HG03521 (cell line): ENCODE results near the gene NCBP2L.

Source experiments
- ATAC-seq: cut with Tn5 transposase; IDR thresholded peaks from one replicate; pipeline ENCODE4 v1.9.1; 2021; ENCODE audit warnings: mild to moderate bottlenecking, moderate library complexity; ENCODE audit not compliant: unreplicated experiment

Gene NCBP2L

GRCh38 chrX:107752043-107752442 is 25.5 kb upstream of the NCBP2L start:
- no peak for ATAC-seq

GRCh38 chrX:107752714-107753113 is 24.8 kb upstream of the NCBP2L start:
- ATAC-seq, result no peak

- ATAC-seq, result no peak
Measured at GRCh38 chrX:107753187-107753586, 24.3 kb upstream of the NCBP2L start.

- ATAC-seq, result no peak
Measured at GRCh38 chrX:107755721-107756120, 21.8 kb upstream of the NCBP2L start.

GRCh38 chrX:107758231-107758766 is 19.2 kb upstream of the NCBP2L start:
- no peak for ATAC-seq

- ATAC-seq, result no peak
Measured at GRCh38 chrX:107760304-107761077, 17.0 kb upstream of the NCBP2L start.

- ATAC-seq, result no peak
Measured at GRCh38 chrX:107763647-107764046, 13.9 kb upstream of the NCBP2L start.

GRCh38 chrX:107764845-107765608 is 12.5 kb upstream of the NCBP2L start:
- no peak for ATAC-seq

GRCh38 chrX:107766470-107767150 is 10.9 kb upstream of the NCBP2L start:
- ATAC-seq, result no peak

GRCh38 chrX:107768051-107768450 is 9.5 kb upstream of the NCBP2L start:
- ATAC-seq, result no peak

GRCh38 chrX:107769581-107770317 is 7.8 kb upstream of the NCBP2L start:
- no peak for ATAC-seq

- ATAC-seq, result no peak
Measured at GRCh38 chrX:107773206-107773605, 4.3 kb upstream of the NCBP2L start.

GRCh38 chrX:107773906-107774435 is 3.6 kb upstream of the NCBP2L start:
- ATAC-seq, result no peak

- peak; percentile 5 for ATAC-seq
Measured at GRCh38 chrX:107775000-107775733, 2.4 kb upstream of the NCBP2L start.

- peak; percentile 76 for ATAC-seq
Measured at GRCh38 chrX:107775734-107776511, 1.6 kb upstream of the NCBP2L start, which contains the start of gene TSC22D3. Gene TSC22D3 (minus strand): TSS chrX:107775787. CDS start chrX:107775419, 368 bp downstream.

- peak; percentile 82 for ATAC-seq
Measured at GRCh38 chrX:107776649-107777535, 641 bp upstream of the NCBP2L start.

- no peak for ATAC-seq
Measured at GRCh38 chrX:107780525-107780924, 3.0 kb downstream of the NCBP2L start.

- no peak for ATAC-seq
Measured at GRCh38 chrX:107787827-107788226, 10.3 kb downstream of the NCBP2L start.
